ENCODE results near the gene NDUFAF5. TPM values are rescaled to one million over a fixed set of nuclear protein-coding genes. Genes with fewer than 3 reads are reported as not detected.

The NDUFAF5 gene
- total RNA-seq, 6 experiments from 2014 or later = 15.3 to 21.9 (median 18.0) TPM

- Mint-ChIP-seq H3K4me3 (no peak overlapping the region), H3K27me3 (ENCODE audit: insufficient read depth) (no peaks in the 10 kb centered on the region), H3K9me3 (peaks cover 6% of the 10 kb centered on the region), H3K27ac (no peak overlapping the region), H3K36me3 (ENCODE audit: low read depth) (peaks cover 47% of the 10 kb centered on the region), H3K4me1 (ENCODE audit: low read depth) (peaks cover 33% of the 10 kb centered on the region)
- DNase-seq = no peak
- TF ChIP-seq CTCF (IDR thresholded peaks at IDR 0.05) = no peak
These were observed 14.7 kb upstream of the NDUFAF5 start for GRCh38 chr20:13770141-13770540.

- no peaks in the 10 kb centered on the region for H3K27me3 Mint-ChIP-seq (ENCODE audit: insufficient read depth)
- H3K4me3 Mint-ChIP-seq = no peak overlapping the region
- peaks cover 40% of the 10 kb centered on the region for H3K36me3 Mint-ChIP-seq (ENCODE audit: low read depth)
- H3K9me3 Mint-ChIP-seq = no peaks in the 10 kb centered on the region
- no peak overlapping the region for H3K27ac Mint-ChIP-seq
- H3K4me1 Mint-ChIP-seq (ENCODE audit: low read depth) = peaks cover 25% of the 10 kb centered on the region
- peak; percentile 87 for TF ChIP-seq CTCF (IDR thresholded peaks at IDR 0.05)
- DNase-seq = peak; percentile 18
These were observed 12.9 kb upstream of the NDUFAF5 start for GRCh38 chr20:13771853-13772453.

- Mint-ChIP-seq H3K27ac (peak overlapping the region; percentile 58), H3K36me3 (ENCODE audit: low read depth) (peaks cover 41% of the 10 kb centered on the region), H3K27me3 (ENCODE audit: insufficient read depth) (no peaks in the 10 kb centered on the region), H3K9me3 (no peaks in the 10 kb centered on the region), H3K4me1 (ENCODE audit: low read depth) (peaks cover 31% of the 10 kb centered on the region), H3K4me3 (no peak overlapping the region)
- no peak for TF ChIP-seq CTCF (IDR thresholded peaks at IDR 0.05)
- no peak for DNase-seq
These were observed 12.3 kb upstream of the NDUFAF5 start for GRCh38 chr20:13772529-13772928.

GRCh38 chr20:13775867-13776266, 9.0 kb upstream of the NDUFAF5 start:
- Mint-ChIP-seq H3K4me1 (ENCODE audit: low read depth) (peaks cover 35% of the 10 kb centered on the region), H3K9me3 (no peaks in the 10 kb centered on the region), H3K4me3 (no peak overlapping the region), H3K27me3 (ENCODE audit: insufficient read depth) (no peaks in the 10 kb centered on the region), H3K36me3 (ENCODE audit: low read depth) (peaks cover 40% of the 10 kb centered on the region), H3K27ac (no peak overlapping the region)
- no peak for DNase-seq
- no peak for TF ChIP-seq CTCF (IDR thresholded peaks at IDR 0.05)

- Mint-ChIP-seq H3K4me1 (ENCODE audit: low read depth) (peaks cover 30% of the 10 kb centered on the region), H3K36me3 (ENCODE audit: low read depth) (peaks cover 40% of the 10 kb centered on the region), H3K9me3 (no peaks in the 10 kb centered on the region), H3K27me3 (ENCODE audit: insufficient read depth) (no peaks in the 10 kb centered on the region), H3K4me3 (no peak overlapping the region), H3K27ac (peak overlapping the region; percentile 4; the same call in 1 of the 2 replicates)
- TF ChIP-seq CTCF (IDR thresholded peaks at IDR 0.05) = no peak
- no peak for DNase-seq
These were observed 7.6 kb upstream of the NDUFAF5 start for GRCh38 chr20:13777171-13777601.

All from HFFc6 (cell line).